Left ventricle myocardium inferior (tissue), 1 donor: Measurements from ENCODE around the gene HIF1A. TPM values are rescaled to one million over a fixed set of nuclear protein-coding genes. Genes with fewer than 3 reads are reported as not detected.
A peak's percentile ranks its signal among the peaks of the same experiment; 100 is the strongest.

Experiments used
- DNase-seq: peaks from one replicate; pipeline ENCODE4 v3.0.0-alpha.2; 2020
- H3K27ac ChIP-seq: fragments of 200-600 bp; replicated peaks from 2 replicates; pipeline ENCODE4 v1.8.0; 2021
- H3K27me3 ChIP-seq: fragments of 200-600 bp; 2 replicates; pipeline ENCODE4 v1.8.0; 2021; ENCODE audit warnings: low read depth
- H3K36me3 ChIP-seq: fragments of 200-600 bp; 2 replicates; pipeline ENCODE4 v1.8.0; 2021
- H3K4me1 ChIP-seq: fragments of 200-600 bp; 2 replicates; pipeline ENCODE4 v1.8.0; 2021
- H3K4me3 ChIP-seq: fragments of 200-600 bp; 2 replicates; pipeline ENCODE4 v1.8.0; 2021; ENCODE audit warnings: mild to moderate bottlenecking, moderate library complexity
- H3K9me3 ChIP-seq: fragments of 200-600 bp; replicated peaks from 2 replicates; pipeline ENCODE4 v1.8.0; 2021
- intact Hi-C: fragments of 100-400 bp; cut with micrococcal nuclease; formaldehyde crosslinking; loops from one replicate; pipeline ENCODE4 v1.11.0; 2022
- total RNA-seq: library from RNA; stranded (reverse); fragmentation: NEBNext Ultra II Directional; extraction: Animal tissue kit (Norgen Biotek cat#: 25700); gene quantifications from one replicate; pipeline ENCODE4 v1.2.1, GENCODE V29; 2021
- TF ChIP-seq, protein P1 (sequence below): fragments of 200-600 bp; IDR thresholded peaks from 2 replicates; pipeline ENCODE4 v1.8.0; 2021; ENCODE audit warnings: antibody characterized with exemption, mild to moderate bottlenecking, borderline replicate concordance
- donor health status: DM: no; HTN: yes; CAD: no; lungs with severe emphysema.

Gene HIF1A
- total RNA-seq, 1 donor from 2014 or later, result 49.4 TPM

DNA sequence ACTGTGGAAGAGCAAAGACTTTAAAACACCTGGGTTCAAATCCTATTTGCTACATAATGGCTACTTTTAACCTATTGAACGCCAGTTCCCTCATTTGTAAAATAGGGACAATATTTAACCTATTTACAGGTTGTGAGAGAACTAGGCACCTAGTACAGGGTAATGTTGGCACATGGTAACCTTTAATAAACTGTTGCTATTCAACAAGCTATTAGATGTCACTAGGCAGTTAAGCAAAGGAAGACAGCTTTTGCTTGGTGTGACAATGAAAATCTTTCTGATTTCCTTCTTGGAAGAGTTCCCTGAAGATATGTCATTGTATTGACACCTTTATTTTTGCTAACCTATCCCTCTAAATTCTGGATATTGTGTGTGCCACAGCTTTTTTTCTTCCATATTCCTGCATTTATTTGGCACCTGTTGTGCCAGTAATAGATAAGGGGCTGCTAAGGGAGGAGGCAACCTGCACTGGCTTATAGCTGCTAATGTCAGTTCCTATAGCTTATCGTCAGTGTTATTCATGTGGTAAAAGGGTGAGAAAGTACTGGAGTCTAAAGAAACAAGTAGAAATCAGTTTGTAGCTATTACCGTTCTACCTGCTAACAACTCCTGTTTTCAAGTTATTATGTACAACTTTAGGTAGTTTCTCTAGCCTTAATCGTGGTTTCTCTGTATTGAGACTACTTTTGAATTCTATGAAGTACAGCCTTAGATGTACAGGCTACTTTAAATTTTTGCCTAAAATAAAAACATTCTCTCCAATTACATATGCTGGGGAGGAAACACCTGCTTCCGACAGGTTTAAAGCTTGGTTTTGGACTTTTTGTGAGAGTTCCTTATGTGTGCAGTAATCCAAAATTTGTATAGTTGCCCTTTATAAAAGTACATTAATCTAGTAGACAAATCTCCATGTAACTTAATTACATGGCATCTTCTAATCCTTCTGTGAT is 24.3 kb downstream of the HIF1A start:
- no peak for DNase-seq
- no peak overlapping the region for H3K4me3 ChIP-seq
- intact Hi-C loops, result no loop called here
- peaks cover 66% of the 10 kb centered on the region for H3K4me1 ChIP-seq
- H3K27ac ChIP-seq, result peak overlapping the region; percentile 30
- H3K27me3 ChIP-seq, result no peaks in the 10 kb centered on the region
- TF ChIP-seq, protein P1, sequence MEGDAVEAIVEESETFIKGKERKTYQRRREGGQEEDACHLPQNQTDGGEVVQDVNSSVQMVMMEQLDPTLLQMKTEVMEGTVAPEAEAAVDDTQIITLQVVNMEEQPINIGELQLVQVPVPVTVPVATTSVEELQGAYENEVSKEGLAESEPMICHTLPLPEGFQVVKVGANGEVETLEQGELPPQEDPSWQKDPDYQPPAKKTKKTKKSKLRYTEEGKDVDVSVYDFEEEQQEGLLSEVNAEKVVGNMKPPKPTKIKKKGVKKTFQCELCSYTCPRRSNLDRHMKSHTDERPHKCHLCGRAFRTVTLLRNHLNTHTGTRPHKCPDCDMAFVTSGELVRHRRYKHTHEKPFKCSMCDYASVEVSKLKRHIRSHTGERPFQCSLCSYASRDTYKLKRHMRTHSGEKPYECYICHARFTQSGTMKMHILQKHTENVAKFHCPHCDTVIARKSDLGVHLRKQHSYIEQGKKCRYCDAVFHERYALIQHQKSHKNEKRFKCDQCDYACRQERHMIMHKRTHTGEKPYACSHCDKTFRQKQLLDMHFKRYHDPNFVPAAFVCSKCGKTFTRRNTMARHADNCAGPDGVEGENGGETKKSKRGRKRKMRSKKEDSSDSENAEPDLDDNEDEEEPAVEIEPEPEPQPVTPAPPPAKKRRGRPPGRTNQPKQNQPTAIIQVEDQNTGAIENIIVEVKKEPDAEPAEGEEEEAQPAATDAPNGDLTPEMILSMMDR, result no peak
- H3K36me3 ChIP-seq, result peaks cover 32% of the 10 kb centered on the region
- H3K9me3 ChIP-seq, result no peaks in the 10 kb centered on the region

DNA sequence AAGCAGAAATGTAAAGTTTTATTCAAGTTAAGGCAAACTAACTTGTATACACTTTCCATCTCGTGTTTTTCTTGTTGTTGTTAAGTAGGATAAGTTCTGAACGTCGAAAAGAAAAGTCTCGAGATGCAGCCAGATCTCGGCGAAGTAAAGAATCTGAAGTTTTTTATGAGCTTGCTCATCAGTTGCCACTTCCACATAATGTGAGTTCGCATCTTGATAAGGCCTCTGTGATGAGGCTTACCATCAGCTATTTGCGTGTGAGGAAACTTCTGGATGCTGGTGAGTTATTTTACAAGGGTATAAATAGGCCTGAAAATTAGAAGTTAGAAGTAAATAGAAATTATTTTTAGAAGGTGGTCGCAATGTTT is 25.0 kb downstream of the HIF1A start:
- H3K36me3 ChIP-seq, result peaks cover 37% of the 10 kb centered on the region
- peak overlapping the region; percentile 30 for H3K27ac ChIP-seq
- H3K27me3 ChIP-seq, result no peaks in the 10 kb centered on the region
- H3K9me3 ChIP-seq, result no peaks in the 10 kb centered on the region
- TF ChIP-seq, protein P1, result no peak
- H3K4me1 ChIP-seq, result peaks cover 61% of the 10 kb centered on the region
- H3K4me3 ChIP-seq, result no peak overlapping the region
- DNase-seq, result no peak
- intact Hi-C loops, result no loop called here

DNA sequence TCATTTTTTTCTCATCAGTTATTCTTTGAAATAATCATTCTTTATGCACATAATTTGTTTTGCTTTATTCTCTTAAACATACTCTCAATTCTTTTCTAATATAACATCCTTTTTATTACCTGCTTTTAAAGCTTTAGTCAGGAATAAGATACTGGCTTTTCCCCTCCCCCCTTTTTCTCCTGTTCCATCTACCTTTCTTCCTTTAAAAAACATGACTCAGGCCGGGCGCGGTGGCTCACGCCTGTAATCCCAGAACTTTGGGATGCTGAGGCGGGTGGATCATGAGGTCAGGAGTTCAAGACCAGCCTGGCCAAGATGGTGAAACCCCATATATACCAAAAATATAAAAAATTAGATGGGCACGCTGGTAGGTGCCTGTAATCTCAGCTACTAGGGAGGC is 25.4 kb downstream of the HIF1A start:
- Histone ChIP-seq H3K4me3 (no peak overlapping the region), H3K36me3 (peaks cover 37% of the 10 kb centered on the region), H3K27ac (no peak overlapping the region), H3K4me1 (peaks cover 56% of the 10 kb centered on the region), H3K27me3 (no peaks in the 10 kb centered on the region), H3K9me3 (no peaks in the 10 kb centered on the region)
- TF ChIP-seq, protein P1, result no peak
- intact Hi-C loops, result no loop called here
- DNase-seq, result no peak

DNA sequence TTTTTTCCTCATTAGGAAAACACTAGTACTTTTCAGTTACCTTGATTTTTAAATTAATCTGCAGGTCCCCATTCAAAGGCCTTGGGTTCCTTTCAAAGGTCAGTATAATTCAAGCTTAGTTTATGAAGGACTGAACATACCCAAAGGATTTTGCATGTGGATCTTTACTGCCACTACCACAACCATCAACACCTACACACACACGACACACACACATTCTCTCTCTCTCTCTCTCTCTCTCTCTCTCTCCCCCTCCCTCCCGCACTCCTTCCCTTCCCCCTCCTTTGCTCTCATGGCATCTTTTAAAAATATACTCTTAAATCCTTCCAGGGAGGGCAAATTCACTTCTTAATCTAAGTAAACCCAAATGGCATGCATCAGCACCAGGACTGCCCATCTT is 28.8 kb downstream of the HIF1A start:
- peaks cover 64% of the 10 kb centered on the region for H3K36me3 ChIP-seq
- H3K27ac ChIP-seq, result no peak overlapping the region
- no peaks in the 10 kb centered on the region for H3K9me3 ChIP-seq
- no peaks in the 10 kb centered on the region for H3K27me3 ChIP-seq
- TF ChIP-seq, protein P1, result no peak
- intact Hi-C loops, result no loop called here
- no peak for DNase-seq
- H3K4me1 ChIP-seq, result peaks cover 44% of the 10 kb centered on the region
- H3K4me3 ChIP-seq, result no peak overlapping the region

DNA sequence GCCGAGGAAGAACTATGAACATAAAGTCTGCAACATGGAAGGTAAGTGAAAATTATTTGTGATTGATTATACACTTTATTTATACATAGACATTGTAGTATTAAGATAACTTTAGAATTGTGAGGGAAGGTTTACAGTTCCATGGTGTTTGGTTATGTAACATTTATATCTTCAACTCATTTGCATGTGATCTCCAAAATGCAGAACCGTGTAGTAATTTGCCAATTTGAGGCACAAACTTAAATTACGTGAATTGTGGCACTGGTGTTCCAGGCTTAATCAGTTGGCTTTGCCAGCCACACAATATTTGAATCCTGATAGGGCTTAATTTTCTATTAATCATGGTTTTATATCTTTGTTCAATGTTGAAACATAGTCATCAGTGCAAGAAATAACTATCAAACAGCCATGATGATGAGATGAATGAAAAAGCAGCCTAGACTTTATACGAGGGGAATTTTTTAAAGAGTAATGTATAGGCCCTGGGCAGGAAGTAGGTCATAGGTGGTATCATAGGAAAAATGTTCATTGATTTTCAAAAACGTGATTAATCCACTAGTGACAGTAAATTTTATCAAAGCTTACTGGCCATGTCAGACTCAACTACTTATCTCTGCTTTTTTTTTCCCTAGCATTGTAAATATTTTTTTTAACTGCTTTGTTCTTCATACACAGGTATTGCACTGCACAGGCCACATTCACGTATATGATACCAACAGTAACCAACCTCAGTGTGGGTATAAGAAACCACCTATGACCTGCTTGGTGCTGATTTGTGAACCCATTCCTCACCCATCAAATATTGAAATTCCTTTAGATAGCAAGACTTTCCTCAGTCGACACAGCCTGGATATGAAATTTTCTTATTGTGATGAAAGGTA is 31.7 kb downstream of the HIF1A start:
- H3K4me1 ChIP-seq, result peaks cover 42% of the 10 kb centered on the region
- no peak overlapping the region for H3K27ac ChIP-seq
- no peaks in the 10 kb centered on the region for H3K27me3 ChIP-seq
- intact Hi-C loops, result no loop called here
- peaks cover 49% of the 10 kb centered on the region for H3K36me3 ChIP-seq
- DNase-seq, result no peak
- TF ChIP-seq, protein P1, result no peak
- H3K4me3 ChIP-seq, result no peak overlapping the region
- no peaks in the 10 kb centered on the region for H3K9me3 ChIP-seq
